ENCODE measurements around the gene KCNH5.

The KCNH5 gene

DNA sequence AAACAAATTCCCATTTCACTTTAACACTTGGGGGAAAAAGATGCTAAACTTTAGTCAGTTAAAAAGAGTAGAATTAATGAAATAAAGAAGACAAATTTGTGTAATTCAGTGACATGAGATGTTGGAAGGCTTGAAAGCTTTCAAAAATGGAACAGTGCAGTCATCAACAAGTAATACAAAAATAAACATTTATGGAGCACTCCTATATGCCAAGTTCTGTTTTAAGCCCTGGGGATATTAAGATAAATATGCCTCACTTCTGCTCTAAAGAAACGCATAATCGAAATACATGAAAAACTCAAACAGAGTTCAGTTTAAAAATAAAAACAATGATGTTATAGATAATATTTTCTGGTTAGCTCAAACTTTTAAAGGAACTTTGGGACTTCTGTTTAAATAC lies 93.0 kb downstream of the KCNH5 start:
- no peaks in the 10 kb centered on the region for H3K9me3 ChIP-seq
- no peak overlapping the region for H3K4me3 ChIP-seq (ENCODE audit: low read depth, low read length)
- TF ChIP-seq, protein P1, sequence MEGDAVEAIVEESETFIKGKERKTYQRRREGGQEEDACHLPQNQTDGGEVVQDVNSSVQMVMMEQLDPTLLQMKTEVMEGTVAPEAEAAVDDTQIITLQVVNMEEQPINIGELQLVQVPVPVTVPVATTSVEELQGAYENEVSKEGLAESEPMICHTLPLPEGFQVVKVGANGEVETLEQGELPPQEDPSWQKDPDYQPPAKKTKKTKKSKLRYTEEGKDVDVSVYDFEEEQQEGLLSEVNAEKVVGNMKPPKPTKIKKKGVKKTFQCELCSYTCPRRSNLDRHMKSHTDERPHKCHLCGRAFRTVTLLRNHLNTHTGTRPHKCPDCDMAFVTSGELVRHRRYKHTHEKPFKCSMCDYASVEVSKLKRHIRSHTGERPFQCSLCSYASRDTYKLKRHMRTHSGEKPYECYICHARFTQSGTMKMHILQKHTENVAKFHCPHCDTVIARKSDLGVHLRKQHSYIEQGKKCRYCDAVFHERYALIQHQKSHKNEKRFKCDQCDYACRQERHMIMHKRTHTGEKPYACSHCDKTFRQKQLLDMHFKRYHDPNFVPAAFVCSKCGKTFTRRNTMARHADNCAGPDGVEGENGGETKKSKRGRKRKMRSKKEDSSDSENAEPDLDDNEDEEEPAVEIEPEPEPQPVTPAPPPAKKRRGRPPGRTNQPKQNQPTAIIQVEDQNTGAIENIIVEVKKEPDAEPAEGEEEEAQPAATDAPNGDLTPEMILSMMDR (IDR thresholded peaks at IDR 0.05; ENCODE audit: low read depth, low read length), result no peak
- DNase-seq, result no peak
- H3K4me1 ChIP-seq, result peaks cover 1% of the 10 kb centered on the region
- H3K27me3 ChIP-seq, result no peaks in the 10 kb centered on the region
- H3K36me3 ChIP-seq, result no peaks in the 10 kb centered on the region

DNA sequence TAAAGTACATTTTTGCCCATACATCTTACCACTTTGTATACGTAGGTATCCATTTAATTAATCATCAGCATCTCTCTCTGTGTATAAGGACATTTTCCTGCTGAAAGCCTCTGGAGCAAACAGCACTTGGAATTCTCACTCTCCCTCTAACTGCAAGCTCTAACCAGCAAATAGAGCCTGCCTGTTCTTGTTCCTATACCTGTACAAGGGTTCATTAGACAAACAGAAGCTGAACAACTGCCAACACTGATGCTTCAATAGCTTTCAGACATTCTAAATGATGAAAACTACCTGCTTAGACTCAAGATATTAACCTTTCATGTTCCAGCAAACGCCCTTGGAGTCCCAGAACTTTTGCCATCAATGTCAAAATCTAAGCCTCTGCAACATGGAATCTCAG lies 98.0 kb downstream of the KCNH5 start:
- H3K4me1 ChIP-seq, result no peaks in the 10 kb centered on the region
- no peak for DNase-seq
- no peak overlapping the region for H3K4me3 ChIP-seq (ENCODE audit: low read depth, low read length)
- H3K36me3 ChIP-seq, result no peaks in the 10 kb centered on the region
- TF ChIP-seq, protein P1 (IDR thresholded peaks at IDR 0.05; ENCODE audit: low read depth, low read length), result no peak
- no peaks in the 10 kb centered on the region for H3K9me3 ChIP-seq
- H3K27me3 ChIP-seq, result no peaks in the 10 kb centered on the region

DNA sequence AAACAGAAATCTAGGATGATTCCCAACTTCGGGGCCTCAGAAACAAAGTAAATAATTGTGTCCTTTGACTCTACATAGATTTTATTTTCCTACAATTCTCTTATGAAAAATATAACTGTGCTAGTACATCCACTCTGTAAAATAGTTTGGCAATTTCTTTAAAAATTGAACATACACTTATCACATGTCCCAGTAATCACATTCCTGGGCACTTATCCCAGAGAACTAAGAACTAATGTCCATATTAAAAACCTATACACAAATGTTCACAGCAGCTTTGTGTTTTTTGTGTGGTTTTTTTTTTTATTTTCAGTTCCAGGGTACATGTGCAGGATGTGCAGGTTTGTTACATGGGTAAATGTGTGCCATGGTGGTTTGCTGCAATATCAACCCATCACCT lies 99.0 kb downstream of the KCNH5 start:
- no peak for DNase-seq
- TF ChIP-seq, protein P1 (IDR thresholded peaks at IDR 0.05; ENCODE audit: low read depth, low read length), result no peak
- no peaks in the 10 kb centered on the region for H3K4me1 ChIP-seq
- H3K9me3 ChIP-seq, result no peaks in the 10 kb centered on the region
- H3K4me3 ChIP-seq (ENCODE audit: low read depth, low read length), result no peak overlapping the region
- no peaks in the 10 kb centered on the region for H3K36me3 ChIP-seq
- H3K27me3 ChIP-seq, result no peaks in the 10 kb centered on the region

DNA sequence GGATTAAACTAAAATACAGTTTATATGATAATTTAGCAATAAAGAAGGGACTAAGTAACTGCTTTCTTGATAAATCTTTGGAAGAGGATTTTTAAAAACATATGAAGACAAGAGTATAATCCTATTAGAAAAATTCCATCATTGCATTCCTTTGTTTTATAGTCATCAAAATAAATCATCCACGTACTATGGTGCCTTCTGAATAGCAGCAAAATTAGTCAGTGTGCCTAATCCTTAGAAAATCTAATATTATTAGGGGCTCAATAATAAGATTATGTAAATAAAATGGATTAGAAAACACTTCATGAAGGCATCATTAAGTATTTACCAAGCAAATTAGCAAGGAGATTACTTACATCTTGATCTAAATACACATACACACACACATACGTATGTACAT lies 102.1 kb downstream of the KCNH5 start:
- H3K27me3 ChIP-seq, result no peaks in the 10 kb centered on the region
- TF ChIP-seq, protein P1 (IDR thresholded peaks at IDR 0.05; ENCODE audit: low read depth, low read length), result no peak
- no peak for DNase-seq
- no peaks in the 10 kb centered on the region for H3K4me1 ChIP-seq
- no peak overlapping the region for H3K4me3 ChIP-seq (ENCODE audit: low read depth, low read length)
- H3K36me3 ChIP-seq, result no peaks in the 10 kb centered on the region
- no peaks in the 10 kb centered on the region for H3K9me3 ChIP-seq

DNA sequence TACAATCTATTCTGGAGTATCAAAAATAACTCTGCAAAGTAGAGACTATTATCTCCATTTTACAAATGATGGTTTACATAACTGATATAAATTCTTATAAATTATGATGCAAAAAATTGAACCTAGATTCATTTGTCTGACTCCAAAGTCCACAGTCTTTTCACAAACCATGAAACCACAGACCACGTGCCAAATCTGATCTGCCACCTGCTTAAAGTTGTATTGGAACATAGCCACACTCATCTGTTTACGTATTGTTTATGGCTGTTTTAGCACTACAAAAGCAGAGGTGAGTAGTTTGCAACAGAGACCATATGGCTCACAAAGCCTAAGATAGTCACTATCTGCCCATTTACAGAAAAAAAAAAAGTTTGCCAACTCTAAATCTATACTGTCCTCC lies 105.3 kb downstream of the KCNH5 start:
- no peak for DNase-seq
- no peaks in the 10 kb centered on the region for H3K9me3 ChIP-seq
- H3K36me3 ChIP-seq, result no peaks in the 10 kb centered on the region
- TF ChIP-seq, protein P1 (IDR thresholded peaks at IDR 0.05; ENCODE audit: low read depth, low read length), result no peak
- H3K27me3 ChIP-seq, result no peaks in the 10 kb centered on the region
- no peaks in the 10 kb centered on the region for H3K4me1 ChIP-seq
- H3K4me3 ChIP-seq (ENCODE audit: low read depth, low read length), result no peak overlapping the region

DNA sequence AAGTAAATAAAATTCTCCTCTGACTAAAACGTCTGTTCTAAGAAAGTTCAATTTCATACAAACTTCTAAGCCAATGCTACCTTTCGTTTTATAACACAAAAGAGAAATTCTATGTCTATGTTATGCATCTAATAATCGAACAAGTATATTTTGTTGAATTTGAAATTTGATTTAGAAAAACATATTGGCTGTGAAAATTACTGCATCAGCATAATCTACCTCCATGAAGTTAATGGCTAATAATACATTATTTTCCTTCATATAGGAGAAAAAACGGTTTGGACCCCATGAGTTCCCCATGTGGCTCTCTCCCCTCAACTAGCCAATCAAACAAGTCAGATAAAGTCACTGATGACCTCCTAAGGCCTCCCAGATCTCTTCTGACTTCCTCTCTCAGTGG lies 106.5 kb downstream of the KCNH5 start:
- Histone ChIP-seq H3K4me1 (no peaks in the 10 kb centered on the region), H3K4me3 (ENCODE audit: low read depth, low read length) (no peak overlapping the region), H3K36me3 (no peaks in the 10 kb centered on the region), H3K9me3 (no peaks in the 10 kb centered on the region), H3K27me3 (no peaks in the 10 kb centered on the region)
- no peak for DNase-seq
- TF ChIP-seq, protein P1 (IDR thresholded peaks at IDR 0.05; ENCODE audit: low read depth, low read length), result no peak

Measured in BE2C (cell line).